Breast epithelium (tissue), 4 donors: ENCODE measurements around the gene GAL3ST3. TPM values are rescaled to one million over a fixed set of nuclear protein-coding genes. Genes with fewer than 3 reads are reported as not detected.
A peak's percentile ranks its signal among the peaks of the same experiment; 100 is the strongest.
"Not testable (repeated sequence)": the region's sequence is repeated elsewhere in the genome, so short reads cannot be mapped to it uniquely, and the experiment has no call there.

Experiments
- DNase-seq, 2 donors: peaks; one replicate each; pipeline ENCODE4 v3.0.0-alpha.2; 2019; ENCODE audit warnings: low spot score in 2 of 2
- H3K27ac ChIP-seq, 2 donors: fragments of 200-600 bp; sonication (generic) in 1 of 2; one replicate each; pipeline ENCODE4 v1.5.1; 2016 to 2019; ENCODE audit warnings: mild to moderate bottlenecking in 1 of 2
- H3K27me3 ChIP-seq, 2 donors: fragments of 200-600 bp; sonication (generic) in 1 of 2; one replicate each; pipeline versions ENCODE4 v1.5.1 to v1.6.0; 2017 to 2019; ENCODE audit warnings: control low read depth in 1 of 2, mild to moderate bottlenecking in 1 of 2
- H3K36me3 ChIP-seq: fragments of 200-600 bp; one replicate; pipeline ENCODE4 v1.5.1; 2019
- H3K4me1 ChIP-seq, 2 donors: fragments of 200-600 bp; sonication (generic); one replicate each; pipeline ENCODE4 v1.5.1; 2016 to 2019; ENCODE audit warnings: control low read depth in 1 of 2
- H3K4me3 ChIP-seq, 3 donors: fragments of 200-600 bp; sonication (generic); 1 replicate in 2 of 3; 2 replicates in 1 of 3; pipeline ENCODE4 v1.5.1; 2016 to 2019; ENCODE audit warnings: mild to moderate bottlenecking in 3 of 3, moderate library complexity in 2 of 3
- H3K9me3 ChIP-seq, 2 donors: fragments of 200-600 bp; sonication (generic) in 1 of 2; one replicate each; pipeline ENCODE4 v1.5.1; 2016 to 2019; ENCODE audit warnings: control low read depth in 1 of 2
- CTCF ChIP-seq, 3 donors: fragments of 450-650 bp; IDR thresholded peaks; one replicate each; pipeline ENCODE4 v1.5.1; 2016 to 2017; ENCODE audit warnings: antibody characterized with exemption in 3 of 3, mild to moderate bottlenecking in 3 of 3, moderate library complexity in 3 of 3
- POLR2A ChIP-seq: fragments of 450-650 bp; IDR thresholded peaks from one replicate; pipeline ENCODE4 v1.6.1; 2016; ENCODE audit warnings: antibody characterized with exemption, mild to moderate bottlenecking, moderate library complexity
- POLR2AphosphoS5 ChIP-seq, 3 donors: sonication (generic); formaldehyde crosslinking; IDR thresholded peaks; one replicate each; pipeline ENCODE4 v1.6.1; 2017; ENCODE audit warnings: antibody characterized with exemption in 3 of 3
- intact Hi-C: fragments of 100-400 bp; cut with DNase I; formaldehyde crosslinking; loops from one replicate; pipeline ENCODE4 v1.15.1; 2023; ENCODE audit warnings: low total_unique reads
- total RNA-seq, 3 donors: library from RNA; depleted of rRNA; stranded (reverse); fragments of >200 nt; gene quantifications; one replicate each; pipeline ENCODE4 v1.1.0, GENCODE V29; 2016

Gene GAL3ST3
- total RNA-seq, 3 donors from 2014 or later: 0.29 TPM; not detected in 2

DNA sequence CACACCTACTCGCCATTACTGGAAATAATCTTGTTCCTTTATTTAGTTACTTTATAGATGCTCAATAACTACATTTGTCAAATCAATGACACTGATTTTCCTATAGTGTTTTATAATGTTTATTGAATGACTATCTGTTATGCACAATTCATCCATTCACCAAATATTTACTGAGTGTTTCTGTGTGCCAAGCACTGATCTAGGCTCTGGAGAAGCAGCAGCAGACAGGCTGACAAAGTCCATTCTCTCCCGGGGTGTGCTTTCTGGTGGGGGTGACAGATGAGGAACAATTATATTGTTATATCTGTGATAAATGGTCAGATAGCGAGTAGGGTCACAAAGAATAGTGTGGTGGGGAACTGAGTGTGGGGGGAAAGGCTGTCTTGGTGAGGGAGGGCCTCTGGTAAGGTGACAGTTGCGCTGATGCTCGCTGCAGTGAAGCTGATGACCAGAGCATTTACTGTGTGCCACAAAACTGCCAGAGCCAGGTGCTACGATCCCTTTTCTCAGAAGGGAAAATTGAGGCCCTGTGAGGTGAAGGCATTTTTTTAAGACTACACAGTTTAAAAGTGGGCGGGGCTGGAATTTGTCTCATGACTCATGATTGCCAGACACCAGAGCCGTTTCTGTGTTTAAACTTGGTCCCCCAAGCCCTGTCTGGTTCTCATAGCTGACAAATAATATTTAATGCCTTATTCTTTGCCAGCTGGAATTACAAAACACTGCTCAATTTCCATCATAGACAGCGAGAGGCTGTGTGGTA lies 31.3 kb upstream of the GAL3ST3 start:
- intact Hi-C loops: no loop called here
- H3K27ac ChIP-seq: peak overlapping the region; percentile 84 to 87
- no peaks in the 10 kb centered on the region for H3K9me3 ChIP-seq
- no peak for DNase-seq
- no peaks in the 10 kb centered on the region for H3K36me3 ChIP-seq
- no peaks in the 10 kb centered on the region for H3K27me3 ChIP-seq
- peaks cover 0 to 19% of the 10 kb centered on the region in 2 donors for H3K4me1 ChIP-seq
- no peak overlapping the region for H3K4me3 ChIP-seq
- TF ChIP-seq POLR2AphosphoS5 (IDR thresholded peaks at IDR 0.05) (no peak), CTCF (IDR thresholded peaks at IDR 0.05) (no peak), POLR2A (no peak)

DNA sequence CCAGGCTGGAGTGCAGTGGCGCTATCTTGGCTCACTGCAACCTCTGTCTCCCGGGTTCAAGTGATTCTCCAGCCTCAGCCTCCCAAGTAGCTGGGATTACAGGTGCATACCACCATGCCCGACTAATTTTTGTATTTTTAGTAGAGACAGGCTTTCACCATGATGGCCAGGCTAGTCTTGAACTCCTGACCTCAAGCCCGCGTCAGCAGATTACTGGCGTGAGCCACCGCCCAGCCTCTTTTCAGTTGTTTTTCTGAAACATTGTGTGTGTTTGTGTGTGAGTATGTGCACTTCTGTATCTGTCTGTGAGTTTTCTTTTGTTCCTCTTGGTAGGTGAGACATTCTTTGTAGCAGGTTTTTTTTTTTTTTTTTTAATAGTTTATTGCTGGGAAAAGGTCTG lies 30.0 kb upstream of the GAL3ST3 start:
- H3K27ac ChIP-seq, DNase-seq, H3K9me3 ChIP-seq, H3K4me3 ChIP-seq, H3K36me3 ChIP-seq, H3K27me3 ChIP-seq, intact Hi-C loops: not testable (repeated sequence)
- peaks cover 0 to 19% of the 10 kb centered on the region in 2 donors for H3K4me1 ChIP-seq

DNA sequence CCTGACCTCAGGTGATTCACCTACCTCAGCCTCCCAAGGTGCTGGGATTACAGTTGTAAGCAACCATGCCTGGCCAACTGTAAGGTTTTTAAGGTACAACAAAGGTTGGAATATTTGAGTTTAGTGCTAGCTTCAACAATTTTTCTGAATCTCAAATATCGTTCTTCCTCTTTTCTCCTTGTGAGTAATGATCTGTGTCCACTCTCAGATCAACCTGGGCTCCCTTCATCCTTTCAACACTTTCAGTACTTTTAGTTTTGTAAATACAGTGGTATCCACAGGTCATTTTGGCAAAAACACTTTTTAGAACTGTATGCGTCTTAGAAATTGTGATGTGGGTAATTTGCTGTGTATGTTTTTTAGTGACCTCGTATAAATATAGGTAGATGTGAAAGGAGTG lies 29.0 kb upstream of the GAL3ST3 start:
- no peak for TF ChIP-seq POLR2AphosphoS5 (IDR thresholded peaks at IDR 0.05)
- no peak for TF ChIP-seq CTCF (IDR thresholded peaks at IDR 0.05)
- TF ChIP-seq POLR2A: no peak
- DNase-seq: no peak
- Histone ChIP-seq H3K27ac (no peak overlapping the region), H3K4me3 (no peak overlapping the region), H3K27me3 (no peaks in the 10 kb centered on the region), H3K4me1 (peaks cover 0 to 19% of the 10 kb centered on the region in 2 donors), H3K36me3 (no peaks in the 10 kb centered on the region), H3K9me3 (no peaks in the 10 kb centered on the region)
- intact Hi-C loops: no loop called here

- DNase-seq: peak in 1 of 2 donors; percentile 49
- Histone ChIP-seq H3K9me3 (no peaks in the 10 kb centered on the region), H3K27me3 (no peaks in the 10 kb centered on the region), H3K27ac (no peak overlapping the region), H3K4me1 (peaks cover 0 to 6% of the 10 kb centered on the region in 2 donors), H3K4me3 (no peak overlapping the region), H3K36me3 (no peaks in the 10 kb centered on the region)
- intact Hi-C loops: no loop called here
- TF ChIP-seq POLR2A (no peak), POLR2AphosphoS5 (IDR thresholded peaks at IDR 0.05) (no peak), CTCF (IDR thresholded peaks at IDR 0.05) (no peak)
Measured at GRCh38 chr11:66076561-66076960, 27.6 kb upstream of the GAL3ST3 start.

- TF ChIP-seq CTCF (IDR thresholded peaks at IDR 0.05) (no peak), POLR2A (no peak), POLR2AphosphoS5 (IDR thresholded peaks at IDR 0.05) (no peak)
- peaks cover 0 to 3% of the 10 kb centered on the region in 2 donors for H3K4me1 ChIP-seq
- intact Hi-C loops: no loop called here
- no peaks in the 10 kb centered on the region for H3K27me3 ChIP-seq
- H3K9me3 ChIP-seq: no peaks in the 10 kb centered on the region
- H3K36me3 ChIP-seq: no peaks in the 10 kb centered on the region
- no peak overlapping the region for H3K4me3 ChIP-seq
- no peak overlapping the region for H3K27ac ChIP-seq
- DNase-seq: no peak
Measured at GRCh38 chr11:66075273-66075672, 26.3 kb upstream of the GAL3ST3 start.
